GM18951 (cell line): ENCODE measurements around the gene COL28A1.

ENCODE experiments used
- POLR2A ChIP-seq: IDR thresholded peaks from 4 replicates; pipeline ENCODE4 v1.6.1; 2011; ENCODE audit warnings: mild to moderate bottlenecking; ENCODE audit not compliant: insufficient read length, insufficient read depth; ENCODE audit errors: extremely low read depth
- in situ Hi-C: fragments of 300-500 bp; cut with MboI; formaldehyde crosslinking; loops from one replicate; pipeline ENCODE4 v1.12.0; 2022; ENCODE audit warnings: low sequenced_read_pairs, mixed read lengths, inconsistent platforms; ENCODE audit not compliant: unreplicated experiment

The COL28A1 gene

DNA sequence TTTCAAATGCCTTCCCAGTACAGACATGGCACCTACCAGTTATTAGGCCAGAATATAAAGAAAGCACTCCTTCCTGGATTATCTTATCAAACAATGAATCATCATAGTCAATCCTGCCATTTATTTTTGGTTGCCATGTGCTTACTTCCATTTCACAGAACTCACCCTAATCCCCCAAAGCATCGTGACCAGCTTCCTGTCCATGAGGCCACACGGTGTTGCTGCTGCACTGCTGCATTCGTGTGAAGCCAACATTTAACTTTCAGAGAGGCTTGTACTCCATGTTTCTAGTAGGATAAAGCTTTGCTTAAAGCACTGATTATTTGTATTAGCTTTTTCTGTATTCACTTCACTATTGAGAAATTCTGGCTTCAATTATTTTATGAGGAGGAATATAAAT is 14.4 kb downstream of the COL28A1 start:
- no peak for TF ChIP-seq POLR2A
- in situ Hi-C loops = no loop called here

DNA sequence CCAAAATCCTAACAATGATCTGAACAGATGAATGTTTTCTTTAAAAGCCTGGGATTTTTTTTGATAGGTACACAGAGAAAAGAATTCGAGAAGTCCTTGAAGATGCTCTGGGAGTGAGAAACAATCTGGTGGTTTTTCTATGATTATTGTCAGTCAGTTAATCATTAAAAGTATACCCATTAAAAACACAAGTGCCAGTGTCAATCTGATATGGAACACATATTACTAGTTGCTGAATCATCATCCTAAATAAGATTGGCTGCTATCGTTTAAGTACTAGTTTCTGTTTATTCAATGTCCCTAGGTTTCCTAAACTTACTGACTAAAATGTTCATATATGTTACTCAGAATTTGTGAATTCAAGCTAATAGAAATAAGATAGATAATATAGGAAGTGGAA is 16.1 kb downstream of the COL28A1 start:
- TF ChIP-seq POLR2A = no peak
- in situ Hi-C loops = no loop called here

DNA sequence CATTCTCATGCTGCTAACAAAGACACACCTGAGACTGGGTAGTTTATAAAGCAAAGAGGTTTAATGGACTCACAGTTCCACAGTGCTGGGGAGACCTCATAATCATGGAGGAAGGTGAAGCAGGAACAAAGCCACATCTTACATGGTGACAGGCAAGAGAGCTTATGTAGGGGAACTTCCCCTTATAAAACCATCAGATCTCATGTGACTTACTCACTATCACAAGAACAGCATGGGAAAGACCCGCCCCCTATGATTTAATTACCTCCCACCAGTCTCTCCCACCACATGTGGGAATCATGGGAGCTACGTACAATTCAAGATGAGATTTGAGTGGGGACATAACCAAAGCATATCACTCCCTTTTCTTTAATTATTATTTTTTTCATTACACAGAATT is 16.6 kb downstream of the COL28A1 start:
- in situ Hi-C loops = no loop called here

DNA sequence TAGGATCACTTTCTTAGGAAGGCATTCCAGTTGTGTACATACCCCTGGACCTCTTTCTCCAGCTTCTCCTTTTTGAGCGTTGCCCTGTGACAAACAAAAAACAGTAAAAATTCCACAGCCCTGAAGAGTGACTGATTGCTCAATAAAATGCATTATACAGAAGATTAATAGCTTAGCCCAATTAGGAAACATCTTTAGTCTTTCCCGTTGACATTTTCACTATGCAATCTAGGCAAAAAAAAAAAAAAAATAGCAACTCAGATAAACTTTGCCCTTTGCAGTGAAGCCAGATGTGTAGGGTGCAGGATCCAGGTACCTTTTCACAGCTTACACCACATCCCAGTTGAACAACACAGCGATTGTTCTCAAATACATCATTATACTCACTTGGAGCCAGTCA is 17.9 kb downstream of the COL28A1 start:
- in situ Hi-C loops = no loop called here
- TF ChIP-seq POLR2A = no peak

More for the DNA sequence above, 16.6 kb downstream of the COL28A1 start:
- TF ChIP-seq POLR2A = no peak

DNA sequence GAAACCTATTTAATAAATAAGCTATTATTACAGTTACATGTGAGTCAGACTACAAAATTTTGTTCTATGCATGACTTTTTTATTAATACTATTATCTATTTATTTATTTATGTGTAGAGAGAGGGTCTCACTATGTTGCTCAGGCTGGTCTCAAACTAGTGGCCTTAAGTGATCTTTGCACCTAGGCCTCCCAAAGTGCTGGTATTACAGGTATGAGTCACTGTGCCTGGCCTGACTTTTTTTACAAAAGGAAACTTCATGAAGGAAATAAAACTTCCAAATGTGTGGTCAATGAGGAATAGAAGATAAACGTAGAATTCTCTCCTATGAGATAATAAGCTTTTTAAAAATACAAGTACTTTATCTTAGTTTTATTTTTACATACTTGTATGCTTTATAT is 19.0 kb downstream of the COL28A1 start:
- in situ Hi-C loops = no loop called here
- TF ChIP-seq POLR2A = no peak

DNA sequence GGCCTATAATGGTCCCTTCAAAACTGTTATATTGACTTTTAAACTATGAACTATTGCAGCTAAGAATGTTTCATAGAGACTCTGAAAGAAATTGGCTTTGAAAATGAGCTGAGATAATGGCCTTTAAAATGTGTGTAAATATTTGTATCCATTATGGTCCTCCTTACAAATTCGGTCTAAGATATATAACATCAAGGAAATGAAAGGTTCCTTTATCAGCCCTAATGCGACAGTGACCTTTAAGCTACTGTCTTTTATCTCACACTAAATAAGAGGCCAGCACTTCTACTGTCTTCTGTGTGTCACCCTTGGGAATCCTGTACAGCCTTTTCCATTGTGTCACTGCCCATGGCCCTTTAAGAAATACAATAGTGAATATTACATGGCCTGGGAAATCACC is 19.5 kb downstream of the COL28A1 start:
- TF ChIP-seq POLR2A = no peak
- in situ Hi-C loops = no loop called here

DNA sequence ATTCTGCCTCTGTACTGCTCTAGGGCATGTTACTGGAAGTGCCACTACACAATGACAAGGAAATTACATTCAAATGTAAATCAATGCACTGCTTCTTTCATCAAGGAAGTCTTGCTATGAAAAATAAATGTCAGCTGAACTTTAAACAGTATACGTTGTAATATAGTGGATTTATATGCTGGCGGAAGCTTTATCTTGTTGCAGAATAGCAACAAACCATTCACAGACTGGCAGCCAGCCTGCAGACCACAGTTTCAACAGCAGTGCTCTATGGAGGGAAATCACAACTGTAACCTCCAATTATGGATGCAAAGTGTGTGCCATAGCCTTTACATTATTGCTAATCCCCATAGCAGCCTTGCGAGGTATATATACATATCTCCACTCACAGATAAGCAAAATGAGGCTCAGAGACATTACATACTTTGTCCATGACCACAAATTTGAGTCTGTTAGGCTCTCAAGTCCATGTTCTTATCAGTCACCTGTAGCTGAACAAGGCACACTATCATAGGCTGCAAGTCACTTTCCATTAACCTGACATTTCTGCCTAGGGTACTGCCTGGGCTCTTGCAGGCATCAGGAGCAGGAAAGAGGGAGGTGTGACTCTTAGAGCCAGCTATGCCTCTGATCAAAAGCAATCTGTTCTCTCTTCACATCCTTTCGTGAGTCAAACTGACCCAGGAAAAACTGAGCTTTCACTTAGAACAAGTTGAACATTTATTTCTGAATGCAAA is 22.6 kb downstream of the COL28A1 start:
- in situ Hi-C loops = no loop called here
- no peak for TF ChIP-seq POLR2A

DNA sequence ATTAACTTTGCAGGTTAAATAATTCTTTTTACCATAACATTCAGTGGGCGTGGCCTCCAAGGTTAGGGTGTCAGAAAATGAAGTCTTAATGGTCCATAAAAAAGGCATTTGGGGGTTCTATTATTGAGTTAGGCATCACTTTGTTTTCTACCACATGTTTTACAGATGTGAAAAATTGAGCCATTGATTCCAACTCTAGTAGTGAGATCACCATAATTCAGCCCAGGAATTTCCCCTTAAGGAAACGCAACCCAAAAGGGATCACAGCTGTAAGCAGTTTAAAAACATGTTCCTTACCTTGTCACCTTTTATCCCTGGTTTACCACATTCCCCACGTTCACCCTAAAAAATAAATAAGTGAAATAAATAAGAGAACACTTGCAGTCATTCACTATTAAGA is 24.9 kb downstream of the COL28A1 start:
- in situ Hi-C loops = no loop called here

DNA sequence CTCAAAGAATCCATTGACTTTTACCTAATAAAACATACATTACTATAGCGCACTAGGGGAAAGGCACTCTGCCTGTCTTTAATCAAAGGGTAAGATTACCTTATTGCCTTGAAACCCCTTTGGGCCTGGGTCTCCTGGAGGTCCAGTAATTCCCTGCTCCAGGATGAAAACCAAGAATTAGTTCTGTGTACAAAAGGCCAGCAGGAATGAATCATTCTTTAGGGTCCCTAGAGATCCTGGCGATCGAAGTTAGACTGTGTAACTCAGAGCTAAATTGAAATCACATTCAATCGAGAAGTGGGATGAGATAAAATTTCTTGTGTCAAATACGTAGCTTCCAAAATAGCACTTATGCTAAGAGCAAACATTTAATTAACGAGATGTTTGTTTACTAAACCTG is 29.8 kb downstream of the COL28A1 start:
- in situ Hi-C loops = no loop called here
- TF ChIP-seq POLR2A = no peak

More for the DNA sequence above, 24.9 kb downstream of the COL28A1 start:
- no peak for TF ChIP-seq POLR2A

DNA sequence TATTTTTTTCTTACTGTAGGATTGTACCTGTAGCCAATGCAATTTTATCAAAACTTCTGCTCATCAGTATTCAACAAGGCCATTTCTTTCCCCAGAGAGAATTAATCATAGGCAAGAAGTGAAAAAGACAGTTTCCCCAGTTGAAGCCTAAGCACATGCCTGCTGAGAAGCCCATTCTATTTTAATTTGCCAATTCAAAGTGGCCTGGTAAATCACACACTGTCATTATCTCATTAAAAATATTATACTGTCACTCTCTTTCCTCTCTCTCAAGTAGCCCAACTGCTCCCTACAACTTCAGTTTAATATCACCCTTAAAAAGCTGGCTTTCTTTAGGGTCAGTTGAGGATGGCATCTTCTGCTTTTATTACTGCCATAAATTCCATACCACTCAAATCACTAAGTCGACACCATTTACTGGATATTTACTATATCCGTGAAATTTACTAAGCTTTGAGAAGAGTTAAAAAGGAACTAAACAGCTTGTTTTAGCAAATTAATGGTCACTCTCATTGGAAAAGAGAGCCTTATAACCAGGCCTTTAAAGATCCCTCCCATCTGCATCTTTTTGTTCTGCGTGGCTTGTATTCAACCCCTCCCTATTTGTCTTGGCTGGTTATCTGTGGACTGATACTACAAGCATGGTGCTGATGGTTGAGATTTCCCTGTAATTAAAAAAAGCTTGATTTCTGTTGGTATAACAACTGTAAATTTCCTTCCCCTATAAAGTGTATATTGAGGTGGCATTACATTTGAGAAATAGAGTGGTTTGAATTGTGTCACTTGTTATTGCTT is 30.6 kb downstream of the COL28A1 start:
- no peak for TF ChIP-seq POLR2A
- in situ Hi-C loops = no loop called here

DNA sequence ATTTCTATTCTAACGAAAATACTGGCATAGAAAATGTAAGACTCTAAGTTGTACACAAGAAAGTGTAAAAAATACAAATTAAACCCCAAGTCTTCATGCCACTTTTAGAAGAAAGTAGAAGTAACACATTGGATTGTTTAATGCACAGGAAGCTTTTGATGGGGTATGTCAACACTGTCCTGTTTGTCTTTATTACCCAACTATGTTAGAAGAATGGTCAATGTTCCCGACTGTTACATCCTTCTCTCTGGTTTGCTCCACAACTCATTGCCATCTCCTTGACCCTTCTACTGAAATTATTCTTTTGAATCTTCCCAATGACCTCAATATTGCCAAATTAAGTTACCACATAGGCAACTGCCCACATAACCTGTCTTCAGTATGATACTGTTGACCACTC is 35.8 kb downstream of the COL28A1 start:
- no peak for TF ChIP-seq POLR2A
- in situ Hi-C loops = no loop called here

DNA sequence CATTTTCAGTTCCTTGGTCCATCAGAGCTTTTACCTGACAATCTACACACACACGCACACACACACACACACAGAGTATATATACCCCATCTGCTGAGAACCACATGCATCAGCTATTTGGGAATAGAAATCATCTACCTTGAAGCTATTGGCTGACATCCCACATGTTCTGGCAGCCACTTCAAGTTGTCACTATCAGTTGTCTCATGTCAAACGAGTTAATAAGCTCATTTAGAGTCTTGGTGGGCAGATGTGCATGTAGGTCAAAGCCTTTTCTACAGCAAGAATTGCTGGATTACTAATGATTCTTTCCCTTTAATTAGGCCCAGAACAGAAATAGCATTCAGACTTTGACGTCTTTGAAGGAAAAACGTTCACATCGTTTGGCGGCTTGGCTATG is 36.8 kb downstream of the COL28A1 start:
- TF ChIP-seq POLR2A = no peak
- in situ Hi-C loops = no loop called here

DNA sequence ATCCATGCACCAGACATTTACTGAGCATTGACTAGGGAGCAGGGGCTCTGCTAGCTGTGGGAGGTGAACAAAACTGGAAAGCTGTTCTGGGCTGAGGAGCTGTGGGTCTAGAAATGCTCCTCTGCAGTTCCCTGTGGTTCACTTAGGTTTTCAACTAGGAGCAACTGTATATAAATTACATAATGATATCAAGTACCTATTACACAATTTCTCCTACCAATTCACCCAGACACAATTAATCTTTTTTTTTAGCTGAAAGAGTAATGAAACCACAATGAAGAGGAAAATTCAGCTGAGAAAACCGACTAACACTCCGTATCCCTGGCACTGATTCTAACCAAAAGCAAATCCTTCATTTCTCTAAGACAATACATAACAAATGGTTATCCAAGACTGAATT is 39.4 kb downstream of the COL28A1 start:
- TF ChIP-seq POLR2A = no peak
- in situ Hi-C loops = no loop called here

DNA sequence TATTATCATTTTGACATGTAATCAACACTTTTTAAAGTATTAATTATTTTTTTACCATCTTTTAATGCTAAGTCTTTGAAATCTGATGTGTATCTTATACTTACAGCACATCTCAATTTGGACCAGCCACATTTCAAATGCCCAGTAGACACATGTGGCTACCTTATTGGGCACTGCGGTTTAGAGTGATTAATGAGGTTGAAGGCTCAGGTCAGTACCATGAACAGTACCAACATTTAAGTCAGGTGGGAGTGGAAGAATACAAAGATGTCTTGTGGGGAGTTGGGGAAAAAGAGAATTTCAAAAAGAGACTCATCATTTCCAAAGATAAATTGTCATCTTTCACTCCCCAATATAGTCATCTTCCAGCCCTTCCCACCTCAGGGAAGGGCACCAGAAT is 40.5 kb downstream of the COL28A1 start:
- in situ Hi-C loops = no loop called here
- TF ChIP-seq POLR2A = no peak

DNA sequence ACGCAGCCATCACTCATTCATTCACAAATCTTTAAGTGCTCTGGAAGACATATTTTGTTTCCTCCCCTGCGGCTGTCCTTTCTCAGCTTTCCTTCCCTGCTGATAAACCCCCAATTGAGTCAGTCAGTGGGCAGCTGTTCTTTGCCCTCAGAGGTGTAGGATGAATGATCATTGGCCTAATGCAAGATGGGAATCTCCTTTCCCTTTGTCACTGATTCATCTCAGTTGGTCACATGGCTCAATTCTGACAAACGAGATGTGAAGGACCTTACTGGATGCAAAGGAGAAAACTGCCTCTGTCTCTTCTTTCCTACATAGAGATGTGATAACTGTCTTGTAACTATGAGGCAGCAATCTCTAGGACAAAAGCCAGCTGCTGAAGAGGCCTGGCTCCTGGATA is 44.6 kb downstream of the COL28A1 start:
- TF ChIP-seq POLR2A = no peak
- in situ Hi-C loops = no loop called here

DNA sequence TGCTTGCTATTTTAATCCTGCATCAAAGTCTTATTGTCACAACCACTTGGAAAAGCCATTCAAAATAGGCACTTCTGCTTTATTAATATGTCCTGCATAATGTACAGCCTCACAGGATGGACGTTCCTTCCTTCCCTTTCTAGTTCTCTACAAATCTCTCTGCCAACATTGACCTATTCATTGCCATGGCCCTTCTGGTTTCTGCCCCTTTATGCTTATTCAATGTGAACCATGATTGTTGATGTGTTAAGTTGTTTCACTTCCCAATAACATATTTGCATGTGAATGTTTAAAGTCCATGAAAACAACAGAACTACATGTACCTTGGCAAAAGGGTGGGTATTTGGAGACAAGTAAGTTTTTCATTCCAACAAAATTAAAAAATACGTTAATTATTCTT is 45.7 kb downstream of the COL28A1 start:
- in situ Hi-C loops = no loop called here
- TF ChIP-seq POLR2A = no peak
